ENCODE results near the gene LAMA5.
A peak's percentile ranks its signal among the peaks of the same experiment; 100 is the strongest.

LAMA5 gene

DNA sequence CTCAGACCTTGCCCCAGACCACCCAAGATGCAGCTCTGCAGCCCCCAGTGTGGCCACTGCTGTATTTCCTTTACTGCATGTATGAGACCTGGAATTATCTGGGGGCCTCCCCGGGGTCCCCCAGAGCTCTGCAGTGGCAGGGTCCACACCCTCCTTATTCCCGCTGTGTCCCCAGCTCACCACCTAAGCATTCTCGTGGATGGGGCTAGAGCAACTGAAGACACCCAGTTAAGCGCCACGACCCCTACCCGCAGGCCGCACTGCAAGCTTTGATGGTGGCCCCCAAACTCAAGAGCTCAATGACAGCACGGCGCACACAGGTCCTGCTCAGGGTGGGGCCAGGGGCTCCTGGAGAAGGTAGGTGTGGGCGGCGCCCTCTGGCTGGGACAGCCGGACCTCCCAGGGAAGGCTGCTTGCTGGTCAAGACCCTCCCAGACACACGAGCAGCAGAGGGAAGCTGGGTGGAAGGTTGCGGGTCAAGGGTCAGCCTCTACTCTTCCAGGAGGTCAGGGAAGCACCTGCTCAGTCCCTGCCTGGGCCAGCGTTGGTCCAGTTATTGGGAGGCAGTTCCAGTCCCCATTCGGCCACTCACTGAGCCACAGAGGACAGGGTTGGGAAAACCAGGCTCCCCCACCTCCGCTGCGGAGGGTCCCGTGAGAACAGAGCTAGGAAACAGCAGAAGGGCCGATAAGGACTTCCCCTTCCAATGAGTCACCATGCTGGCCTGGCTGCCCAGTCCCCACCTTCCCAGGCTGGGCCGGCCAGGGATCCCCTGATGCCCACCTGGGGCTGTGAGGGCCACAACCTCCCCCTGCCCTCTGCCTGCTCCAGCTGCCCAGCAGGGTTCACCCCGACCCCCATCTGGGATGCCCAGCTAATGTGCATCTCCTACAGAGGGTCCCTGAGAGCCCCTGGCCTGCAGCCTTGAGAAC is 2.9 kb downstream of the LAMA5 start:
- Histone ChIP-seq H3K27me3 (ENCODE audit: low read depth, low read length) (peaks cover 4% of the 10 kb centered on the region), H3K9me3 (ENCODE audit: control insufficient read depth in 1 of 2, low read length in 2 of 2) (no peaks in the 10 kb centered on the region), H3K27ac (ENCODE audit: low read length) (no peak overlapping the region), H3K4me3 (ENCODE audit: low read depth in 1 of 2, low read length in 2 of 2) (peak overlapping the region in 1 of 2 donors; percentile 88), H3K36me3 (ENCODE audit: control insufficient read depth in 1 of 2, insufficient read depth in 2 of 2, low read length in 2 of 2) (no peaks in the 10 kb centered on the region), H3K4me1 (ENCODE audit: control insufficient read depth in 1 of 2, insufficient read depth in 2 of 2, low read length in 2 of 2) (peaks cover 4 to 86% of the 10 kb centered on the region in 2 donors)

GRCh38 chr20:62362991-62363919 is 3.9 kb downstream of the LAMA5 start:
- Histone ChIP-seq H3K9me3 (ENCODE audit: control insufficient read depth in 1 of 2, low read length in 2 of 2) (no peaks in the 10 kb centered on the region), H3K36me3 (ENCODE audit: control insufficient read depth in 1 of 2, insufficient read depth in 2 of 2, low read length in 2 of 2) (no peaks in the 10 kb centered on the region), H3K27me3 (ENCODE audit: low read depth, low read length) (no peaks in the 10 kb centered on the region), H3K4me3 (ENCODE audit: low read depth in 1 of 2, low read length in 2 of 2) (peak overlapping the region in 1 of 2 donors; percentile 88), H3K4me1 (ENCODE audit: control insufficient read depth in 1 of 2, insufficient read depth in 2 of 2, low read length in 2 of 2) (peaks cover 0 to 86% of the 10 kb centered on the region in 2 donors), H3K27ac (ENCODE audit: low read length) (no peak overlapping the region)

DNA sequence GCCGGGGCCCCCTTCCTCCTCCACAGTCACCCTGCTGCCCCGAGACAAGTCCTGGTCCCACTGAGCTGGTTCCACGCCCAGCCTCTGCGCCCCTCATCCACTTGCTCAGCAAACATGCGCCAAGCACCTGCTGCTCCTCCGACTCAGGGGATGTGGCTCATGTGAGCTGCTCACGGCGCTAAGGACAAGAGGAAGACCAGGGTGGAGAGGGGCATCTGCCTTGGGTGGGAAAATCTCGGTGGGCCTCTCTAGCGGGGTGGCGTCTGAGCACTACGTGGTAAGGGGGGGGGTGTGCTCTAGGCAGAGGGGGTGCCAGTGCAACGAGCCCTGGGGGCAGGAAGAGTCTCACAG is 4.5 kb downstream of the LAMA5 start:
- no peak overlapping the region for H3K27ac ChIP-seq (ENCODE audit: low read length)
- no peak overlapping the region for H3K4me3 ChIP-seq (ENCODE audit: low read depth in 1 of 2, low read length in 2 of 2)
- no peaks in the 10 kb centered on the region for H3K9me3 ChIP-seq (ENCODE audit: control insufficient read depth in 1 of 2, low read length in 2 of 2)
- no peaks in the 10 kb centered on the region for H3K27me3 ChIP-seq (ENCODE audit: low read depth, low read length)
- peaks cover 0 to 86% of the 10 kb centered on the region in 2 donors for H3K4me1 ChIP-seq (ENCODE audit: control insufficient read depth in 1 of 2, insufficient read depth in 2 of 2, low read length in 2 of 2)
- no peaks in the 10 kb centered on the region for H3K36me3 ChIP-seq (ENCODE audit: control insufficient read depth in 1 of 2, insufficient read depth in 2 of 2, low read length in 2 of 2)

DNA sequence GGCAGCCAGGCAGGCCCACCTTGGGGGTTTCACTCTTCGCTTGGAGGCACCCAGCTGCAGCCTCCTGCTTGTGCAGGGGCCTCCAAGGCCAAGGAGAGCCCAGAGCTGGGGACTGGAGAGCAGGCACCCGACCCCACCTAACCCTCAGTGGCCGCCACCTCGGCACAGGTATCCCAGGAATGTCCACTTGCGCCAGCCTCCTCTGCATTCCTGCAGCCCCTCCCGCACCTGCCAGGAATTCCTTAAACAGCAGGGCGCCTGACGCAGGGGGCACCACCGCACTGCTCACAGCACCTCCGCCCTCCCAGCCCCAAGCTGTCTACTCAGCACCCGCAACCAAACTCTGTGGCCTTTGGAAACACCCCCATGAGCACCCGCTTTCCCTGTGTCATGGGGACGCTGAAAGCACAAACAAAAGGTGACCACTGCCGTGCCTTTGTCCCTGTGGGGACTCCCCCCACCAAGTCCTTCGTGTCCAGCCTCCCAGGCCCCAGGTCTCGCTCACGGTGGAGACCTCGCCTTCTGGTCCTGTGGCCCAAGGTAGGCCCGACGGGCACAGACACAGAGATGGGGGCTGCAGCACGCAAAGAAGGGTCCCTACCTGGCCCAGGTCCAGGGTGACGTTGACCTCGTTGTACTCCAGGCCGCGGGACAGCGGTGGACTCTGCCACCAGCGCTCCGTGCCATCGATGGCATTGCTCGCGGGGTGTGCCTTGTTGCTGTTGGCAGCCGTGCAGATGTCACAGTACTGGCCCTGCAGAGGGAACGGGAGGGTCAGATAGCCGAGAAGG is 5.1 kb downstream of the LAMA5 start:
- no peaks in the 10 kb centered on the region for H3K27me3 ChIP-seq (ENCODE audit: low read depth, low read length)
- H3K4me3 ChIP-seq (ENCODE audit: low read depth in 1 of 2, low read length in 2 of 2) = no peak overlapping the region
- H3K27ac ChIP-seq (ENCODE audit: low read length) = no peak overlapping the region

DNA sequence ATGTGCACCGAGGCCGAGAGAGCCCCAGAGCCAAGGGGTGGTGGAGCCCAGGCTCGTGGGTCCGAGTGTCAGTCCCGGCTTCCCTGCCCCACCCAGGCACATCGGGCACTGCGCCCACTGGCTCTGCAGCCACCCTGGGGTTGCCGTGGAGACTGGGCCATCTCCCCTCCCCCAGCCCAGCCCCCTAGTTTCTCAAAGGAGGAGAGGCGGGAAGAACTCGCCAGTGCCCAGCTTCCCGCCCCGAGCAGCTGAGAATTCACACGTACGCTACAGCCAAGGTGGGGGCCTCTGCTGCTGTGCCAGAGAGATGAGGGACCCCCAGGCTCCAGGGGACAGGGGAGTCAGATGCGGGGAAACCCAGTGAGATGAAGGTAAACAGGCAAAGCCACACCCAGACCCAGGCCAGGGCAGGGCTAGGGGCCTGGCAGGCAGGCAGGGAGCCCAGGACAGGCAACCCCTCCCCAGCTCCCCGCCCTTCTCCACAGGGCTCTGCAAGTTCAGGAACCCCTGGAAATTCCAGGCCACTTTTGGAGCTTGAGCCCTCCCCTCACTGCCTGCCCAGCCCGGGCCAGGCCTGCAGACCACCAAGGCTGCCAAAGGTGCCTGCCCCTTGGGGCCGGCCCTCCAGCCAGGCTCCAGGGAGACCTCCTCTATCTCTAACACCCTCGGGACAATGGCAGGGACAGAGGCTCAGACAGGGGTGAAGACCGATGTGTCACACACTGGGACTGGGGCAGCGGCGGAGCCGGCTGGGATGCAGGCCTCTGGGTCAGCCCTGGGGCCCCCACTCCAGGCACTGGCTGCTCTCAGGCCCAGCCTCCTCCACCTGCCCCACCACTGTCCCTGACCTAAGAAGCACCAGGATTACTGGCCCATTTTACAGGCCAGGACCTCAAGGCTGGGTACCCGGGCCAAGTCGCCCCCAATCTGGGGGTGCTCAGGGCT is 6.0 kb downstream of the LAMA5 start:
- Histone ChIP-seq H3K27ac (ENCODE audit: low read length) (no peak overlapping the region), H3K4me1 (ENCODE audit: control insufficient read depth in 1 of 2, insufficient read depth in 2 of 2, low read length in 2 of 2) (peaks cover 0 to 92% of the 10 kb centered on the region in 2 donors), H3K27me3 (ENCODE audit: low read depth, low read length) (no peaks in the 10 kb centered on the region), H3K4me3 (ENCODE audit: low read depth in 1 of 2, low read length in 2 of 2) (no peak overlapping the region), H3K36me3 (ENCODE audit: control insufficient read depth in 1 of 2, insufficient read depth in 2 of 2, low read length in 2 of 2) (no peaks in the 10 kb centered on the region), H3K9me3 (ENCODE audit: control insufficient read depth in 1 of 2, low read length in 2 of 2) (no peaks in the 10 kb centered on the region)

More for the DNA sequence above, 5.1 kb downstream of the LAMA5 start:
- H3K9me3 ChIP-seq (ENCODE audit: control insufficient read depth in 1 of 2, low read length in 2 of 2) = no peaks in the 10 kb centered on the region
- no peaks in the 10 kb centered on the region for H3K36me3 ChIP-seq (ENCODE audit: control insufficient read depth in 1 of 2, insufficient read depth in 2 of 2, low read length in 2 of 2)
- H3K4me1 ChIP-seq (ENCODE audit: control insufficient read depth in 1 of 2, insufficient read depth in 2 of 2, low read length in 2 of 2) = peaks cover 0 to 88% of the 10 kb centered on the region in 2 donors

GRCh38 chr20:62359491-62360121 is 7.5 kb downstream of the LAMA5 start:
- Histone ChIP-seq H3K27ac (ENCODE audit: low read length) (no peak overlapping the region), H3K4me1 (ENCODE audit: control insufficient read depth in 1 of 2, insufficient read depth in 2 of 2, low read length in 2 of 2) (peaks cover 3 to 92% of the 10 kb centered on the region in 2 donors), H3K27me3 (ENCODE audit: low read depth, low read length) (no peaks in the 10 kb centered on the region), H3K36me3 (ENCODE audit: control insufficient read depth in 1 of 2, insufficient read depth in 2 of 2, low read length in 2 of 2) (no peaks in the 10 kb centered on the region), H3K9me3 (ENCODE audit: control insufficient read depth in 1 of 2, low read length in 2 of 2) (no peaks in the 10 kb centered on the region), H3K4me3 (ENCODE audit: low read depth in 1 of 2, low read length in 2 of 2) (peak overlapping the region in 1 of 2 donors; percentile 7)

GRCh38 chr20:62359043-62359490 is 8.0 kb downstream of the LAMA5 start:
- H3K4me1 ChIP-seq (ENCODE audit: control insufficient read depth in 1 of 2, insufficient read depth in 2 of 2, low read length in 2 of 2) = peaks cover 3 to 91% of the 10 kb centered on the region in 2 donors
- no peaks in the 10 kb centered on the region for H3K9me3 ChIP-seq (ENCODE audit: control insufficient read depth in 1 of 2, low read length in 2 of 2)
- peak overlapping the region in 1 of 2 donors; percentile 7 for H3K4me3 ChIP-seq (ENCODE audit: low read depth in 1 of 2, low read length in 2 of 2)
- H3K36me3 ChIP-seq (ENCODE audit: control insufficient read depth in 1 of 2, insufficient read depth in 2 of 2, low read length in 2 of 2) = no peaks in the 10 kb centered on the region
- H3K27me3 ChIP-seq (ENCODE audit: low read depth, low read length) = no peaks in the 10 kb centered on the region
- H3K27ac ChIP-seq (ENCODE audit: low read length) = peak overlapping the region; percentile 31

DNA sequence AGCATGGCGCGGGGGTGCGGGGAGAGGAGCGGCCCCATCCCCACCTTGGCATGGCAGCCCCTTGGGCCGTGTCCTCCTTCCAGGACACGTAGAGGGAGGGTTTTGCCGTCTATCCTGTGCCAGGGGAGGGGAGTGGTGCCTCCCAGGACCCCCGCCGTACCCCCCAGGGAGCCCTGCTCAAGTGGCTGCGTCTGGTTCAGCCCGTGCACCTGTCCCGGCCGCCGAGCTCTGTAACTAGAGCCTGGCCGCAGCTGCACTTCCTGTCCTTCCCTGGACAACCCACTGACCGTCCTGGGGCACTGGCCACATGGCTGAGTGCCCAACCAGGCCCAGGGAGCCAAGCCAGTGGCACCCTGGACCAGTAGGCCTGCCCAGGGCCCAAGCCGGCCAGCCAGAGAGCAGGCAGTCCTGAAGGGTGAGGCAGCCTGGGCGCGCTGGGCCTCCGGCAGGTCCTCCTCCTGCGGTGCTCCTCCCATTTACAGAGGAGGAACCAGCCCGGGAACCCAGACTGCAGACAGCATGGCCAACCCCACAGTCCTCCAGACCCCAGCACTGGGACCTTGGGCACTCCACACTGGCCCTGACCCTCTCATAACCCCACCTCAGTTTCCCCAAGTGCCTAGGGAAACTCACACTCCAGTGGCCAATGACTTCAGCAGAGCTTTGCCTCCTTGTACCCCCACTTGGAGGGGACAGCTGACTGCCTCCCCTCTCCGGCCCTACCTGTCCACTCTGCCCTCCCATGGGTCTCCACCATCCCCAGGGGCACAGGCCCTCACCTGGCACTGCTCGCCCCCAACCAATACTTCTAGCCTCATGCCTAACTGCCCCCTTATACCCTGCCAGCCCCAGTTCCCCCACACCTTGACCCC is 8.7 kb downstream of the LAMA5 start:
- Histone ChIP-seq H3K27ac (ENCODE audit: low read length) (peak overlapping the region; percentile 31), H3K9me3 (ENCODE audit: control insufficient read depth in 1 of 2, low read length in 2 of 2) (no peaks in the 10 kb centered on the region), H3K27me3 (ENCODE audit: low read depth, low read length) (no peaks in the 10 kb centered on the region), H3K4me3 (ENCODE audit: low read depth in 1 of 2, low read length in 2 of 2) (peak overlapping the region in 1 of 2 donors; percentile 48), H3K36me3 (ENCODE audit: control insufficient read depth in 1 of 2, insufficient read depth in 2 of 2, low read length in 2 of 2) (no peaks in the 10 kb centered on the region), H3K4me1 (ENCODE audit: control insufficient read depth in 1 of 2, insufficient read depth in 2 of 2, low read length in 2 of 2) (peaks cover 3 to 91% of the 10 kb centered on the region in 2 donors)

GRCh38 chr20:62357681-62358080 is 9.4 kb downstream of the LAMA5 start:
- H3K4me1 ChIP-seq (ENCODE audit: control insufficient read depth in 1 of 2, insufficient read depth in 2 of 2, low read length in 2 of 2) = peaks cover 3 to 91% of the 10 kb centered on the region in 2 donors
- no peak overlapping the region for H3K27ac ChIP-seq (ENCODE audit: low read length)
- no peaks in the 10 kb centered on the region for H3K27me3 ChIP-seq (ENCODE audit: low read depth, low read length)
- no peaks in the 10 kb centered on the region for H3K36me3 ChIP-seq (ENCODE audit: control insufficient read depth in 1 of 2, insufficient read depth in 2 of 2, low read length in 2 of 2)
- H3K4me3 ChIP-seq (ENCODE audit: low read depth in 1 of 2, low read length in 2 of 2) = peak overlapping the region in 1 of 2 donors; percentile 48
- H3K9me3 ChIP-seq (ENCODE audit: control insufficient read depth in 1 of 2, low read length in 2 of 2) = no peaks in the 10 kb centered on the region

All from muscle layer of duodenum (tissue), 2 donors.